Measurements from ENCODE around the gene C12orf60.

Gene C12orf60

DNA sequence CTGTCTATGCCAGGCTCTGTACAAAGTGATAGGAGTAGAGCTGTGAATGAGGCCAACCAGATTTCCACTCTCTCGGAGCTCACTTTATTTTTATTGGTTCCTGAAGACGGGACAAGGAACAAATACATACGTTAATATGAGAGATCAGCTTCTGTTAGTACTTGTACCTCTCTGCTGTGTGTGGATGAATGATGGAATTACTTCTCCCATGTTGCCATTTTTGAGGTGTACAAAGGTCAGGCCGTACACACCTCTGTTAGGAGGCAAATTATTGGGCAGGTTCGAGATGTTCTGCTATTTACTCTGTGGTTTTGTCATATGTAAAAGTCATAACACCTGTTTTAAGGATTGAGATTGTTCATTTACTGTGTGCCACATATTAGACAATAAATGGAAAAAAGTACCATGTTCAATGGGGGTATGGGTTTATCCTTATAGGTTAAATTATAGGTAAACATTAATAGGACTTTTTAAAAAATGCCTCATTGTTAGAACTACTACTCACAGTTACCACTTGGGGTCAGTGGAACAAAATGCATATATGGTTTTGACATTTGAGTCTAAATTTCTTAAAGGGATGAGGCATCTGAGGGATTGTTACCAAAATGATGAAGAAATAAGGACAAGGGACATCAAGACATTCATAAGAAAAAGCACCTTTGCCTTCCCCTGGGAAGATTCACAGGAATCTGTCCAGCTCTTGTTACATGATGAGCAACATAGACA is 27.1 kb upstream of the C12orf60 start:
- DNase-seq (ENCODE audit: low read depth), result no peak

GRCh38 chr12:14777271-14777670 is 26.2 kb upstream of the C12orf60 start:
- no peak for DNase-seq (ENCODE audit: low read depth)

GRCh38 chr12:14779834-14780233 is 23.6 kb upstream of the C12orf60 start:
- DNase-seq (ENCODE audit: low read depth), result no peak

DNA sequence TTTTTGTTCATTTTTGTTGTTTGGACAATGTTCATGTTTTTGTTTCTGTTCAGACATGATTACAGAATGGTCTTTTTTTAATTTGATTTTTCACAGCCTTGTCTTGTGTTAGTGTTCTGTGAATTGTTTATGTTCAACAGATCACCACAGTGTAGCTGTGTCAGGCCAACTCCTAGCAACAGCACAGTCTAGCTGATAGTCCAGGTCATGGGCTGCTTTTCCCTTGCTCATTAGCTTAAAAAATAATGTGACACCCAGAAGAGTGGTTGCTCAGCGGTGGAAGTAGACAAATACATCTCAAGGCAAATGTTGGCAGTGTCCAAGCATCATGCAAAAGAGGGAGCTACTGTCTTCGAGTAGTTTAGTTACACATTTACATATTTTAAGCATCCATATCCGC is 22.6 kb upstream of the C12orf60 start:
- DNase-seq (ENCODE audit: low read depth), result no peak

- no peak for DNase-seq (ENCODE audit: low read depth)
Observed at GRCh38 chr12:14781563-14781962, 21.9 kb upstream of the C12orf60 start.

DNA sequence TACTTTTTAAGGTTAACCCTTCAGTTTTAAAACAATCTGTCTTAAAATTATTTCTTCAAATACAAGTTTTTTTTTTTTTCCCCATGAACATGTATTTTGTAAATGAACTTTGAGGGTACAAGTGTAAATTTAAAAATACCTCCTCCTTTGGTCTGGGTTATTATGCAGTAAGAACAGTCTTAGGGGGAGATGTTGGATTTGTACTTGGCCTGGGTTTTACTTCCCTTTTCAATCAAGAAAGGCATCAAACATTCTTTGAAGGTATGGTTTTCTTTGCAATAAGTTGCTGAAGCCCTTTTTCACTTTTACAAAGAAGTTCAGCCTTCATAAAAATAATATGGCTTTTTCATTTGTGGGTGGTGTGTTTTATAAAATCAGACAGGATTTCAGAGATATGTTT is 20.7 kb upstream of the C12orf60 start:
- no peak for DNase-seq (ENCODE audit: low read depth)

DNA sequence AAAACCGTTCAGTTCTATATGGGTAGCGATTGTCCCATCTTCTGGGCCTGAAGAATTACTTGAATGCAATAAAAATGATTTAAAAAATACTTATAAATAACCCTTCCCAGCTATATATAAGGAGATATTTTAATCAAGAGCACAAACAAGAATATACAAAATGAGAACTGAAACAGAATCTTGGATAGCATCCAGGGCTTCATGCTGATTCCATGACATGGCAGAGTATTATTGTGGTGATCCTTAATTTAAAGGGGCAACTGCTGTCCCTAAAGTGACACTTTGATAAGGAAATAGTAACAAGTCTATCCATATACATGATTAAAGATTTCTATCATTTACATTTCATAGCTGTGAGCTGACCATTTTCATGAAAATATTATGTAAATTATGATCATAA is 19.0 kb upstream of the C12orf60 start:
- no peak for DNase-seq (ENCODE audit: low read depth)

GRCh38 chr12:14785568-14785967 is 17.9 kb upstream of the C12orf60 start:
- DNase-seq (ENCODE audit: low read depth), result no peak

- DNase-seq (ENCODE audit: low read depth), result no peak
Observed at GRCh38 chr12:14795028-14795448, 8.4 kb upstream of the C12orf60 start.

DNA sequence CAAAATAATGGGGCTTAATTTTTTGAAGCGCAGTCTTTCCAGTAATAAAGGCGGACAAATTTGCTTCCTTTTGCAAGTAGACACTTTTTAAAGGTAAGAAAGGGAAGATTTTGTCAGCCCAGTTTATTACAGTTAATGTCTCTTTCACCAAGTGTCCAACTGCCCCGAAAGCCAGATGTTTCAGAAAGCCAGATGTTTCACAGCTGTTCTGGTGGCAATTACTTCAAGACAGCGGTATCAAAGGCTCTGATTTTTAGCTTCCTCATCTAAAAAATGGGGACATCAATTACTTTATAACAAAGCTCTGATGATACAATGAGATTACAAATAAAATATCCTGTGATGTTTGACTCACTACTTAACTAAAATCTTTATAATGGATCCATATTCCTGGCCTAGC is 1.2 kb upstream of the C12orf60 start:
- DNase-seq (ENCODE audit: low read depth), result no peak

- DNase-seq (ENCODE audit: low read depth), result no peak
Observed at GRCh38 chr12:14802721-14803010, 804 bp upstream of the C12orf60 start.

DNA sequence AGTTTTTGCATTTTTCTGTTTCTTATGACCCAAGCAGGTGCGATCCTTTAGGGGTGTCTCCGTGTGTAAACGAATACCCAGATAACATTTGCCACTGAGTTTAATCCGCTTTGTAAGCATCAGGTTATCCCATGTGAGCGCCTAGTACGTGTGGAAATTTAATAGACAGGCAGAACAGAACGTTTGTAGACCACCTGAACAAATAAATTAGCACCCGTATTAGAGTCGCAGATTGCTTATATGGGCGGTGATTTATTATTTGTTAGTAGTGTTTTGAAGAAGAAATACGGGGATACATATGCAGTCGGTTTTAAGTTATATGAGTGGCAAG is 325 bp downstream of the C12orf60 start:
- DNase-seq (ENCODE audit: low read depth), result no peak

GRCh38 chr12:14810167-14810952 is 6.9 kb downstream of the C12orf60 start:
- no peak for DNase-seq (ENCODE audit: low read depth)

DNA sequence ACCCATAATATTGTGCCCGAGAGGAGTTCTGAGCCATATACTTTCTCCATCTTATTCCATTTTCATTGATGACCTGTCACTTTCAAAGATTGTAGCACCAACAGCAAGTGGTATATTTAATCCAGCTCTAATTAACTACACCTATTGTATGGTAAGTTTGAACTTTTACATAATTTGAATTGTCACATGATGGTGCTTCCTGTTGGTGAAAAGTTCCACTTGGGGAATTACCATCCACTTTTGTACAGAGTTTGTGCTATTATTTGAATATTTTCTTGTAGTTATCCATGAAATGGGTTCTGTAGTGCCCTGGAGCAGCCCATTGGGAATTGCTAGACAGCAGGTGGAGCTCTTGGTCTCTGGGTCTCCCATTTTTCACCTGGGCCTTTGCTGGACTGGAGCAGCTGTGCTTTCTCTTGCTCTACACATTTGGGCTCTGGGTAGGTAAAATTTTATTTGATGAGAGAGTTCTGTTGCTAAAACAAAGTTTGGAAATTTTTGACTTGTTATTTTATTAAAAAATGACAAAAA is 7.5 kb downstream of the C12orf60 start:
- DNase-seq (ENCODE audit: low read depth), result no peak

DNA sequence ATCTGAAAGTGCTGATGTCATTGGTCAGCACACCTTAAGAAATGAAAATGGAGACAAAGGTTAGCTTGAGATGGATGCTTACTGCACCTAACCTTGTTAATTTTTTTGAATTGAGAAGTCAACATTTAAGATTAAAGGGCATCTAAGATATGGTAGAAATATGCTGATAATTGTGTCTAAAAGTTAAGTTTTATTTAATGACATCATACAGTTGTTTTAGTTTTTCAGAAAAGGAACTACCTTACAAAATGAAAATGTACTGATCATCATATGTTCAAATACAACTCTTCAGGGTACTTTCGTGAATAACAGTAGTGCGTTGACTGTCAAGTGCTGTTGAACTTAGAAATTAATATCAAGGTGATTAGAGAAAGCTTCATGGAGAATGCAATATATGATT is 8.0 kb downstream of the C12orf60 start:
- DNase-seq (ENCODE audit: low read depth), result no peak

DNA sequence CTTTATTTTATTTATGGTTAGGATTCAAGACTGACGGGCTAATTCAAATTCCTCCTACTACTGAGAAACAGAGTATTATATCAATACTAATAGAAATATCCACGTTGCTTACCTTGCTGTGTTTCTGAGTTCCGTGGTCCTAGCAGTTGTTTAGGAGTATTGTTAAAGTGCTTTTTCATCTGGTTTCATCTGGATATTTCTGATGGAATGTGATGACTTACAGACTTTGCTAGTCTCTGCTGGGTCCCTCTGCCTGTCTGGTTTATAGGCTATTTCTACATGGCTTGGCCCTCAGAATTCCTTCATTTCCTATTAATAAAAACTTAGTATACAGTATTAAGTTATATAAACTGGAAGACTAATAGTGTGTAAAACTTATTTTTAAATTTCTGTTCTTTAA is 10.5 kb downstream of the C12orf60 start, which contains the start of gene SMCO3:
TSS of gene SMCO3 (minus strand) at position 169 of the 400 bp plus-strand sequence. CDS start 7,502 bp downstream, outside the sequence.
- DNase-seq (ENCODE audit: low read depth), result no peak

- DNase-seq (ENCODE audit: low read depth), result no peak
Observed at GRCh38 chr12:14824012-14824634, 20.7 kb downstream of the C12orf60 start.

- no peak for DNase-seq (ENCODE audit: low read depth)
Observed at GRCh38 chr12:14825256-14825655, 21.8 kb downstream of the C12orf60 start.

DNA sequence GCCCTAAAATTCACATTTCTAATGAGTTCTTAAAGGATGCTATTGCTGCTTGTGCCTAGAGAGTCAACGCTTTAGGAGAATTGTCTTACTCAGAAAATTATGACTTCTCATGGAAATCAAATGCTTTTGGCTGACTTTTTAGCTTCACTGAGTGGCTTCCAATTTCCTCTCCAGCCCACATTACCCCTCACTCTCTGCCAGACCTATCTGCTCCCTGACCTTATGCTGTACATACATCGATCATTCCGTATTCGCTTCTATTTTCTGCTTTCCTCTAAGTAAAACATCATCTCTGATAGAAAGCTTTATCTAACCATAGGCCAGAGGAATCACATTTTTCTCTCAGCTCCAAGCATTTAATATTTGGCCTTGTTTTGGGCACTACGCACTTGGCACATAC is 23.0 kb downstream of the C12orf60 start:
- no peak for DNase-seq (ENCODE audit: low read depth)

DNA sequence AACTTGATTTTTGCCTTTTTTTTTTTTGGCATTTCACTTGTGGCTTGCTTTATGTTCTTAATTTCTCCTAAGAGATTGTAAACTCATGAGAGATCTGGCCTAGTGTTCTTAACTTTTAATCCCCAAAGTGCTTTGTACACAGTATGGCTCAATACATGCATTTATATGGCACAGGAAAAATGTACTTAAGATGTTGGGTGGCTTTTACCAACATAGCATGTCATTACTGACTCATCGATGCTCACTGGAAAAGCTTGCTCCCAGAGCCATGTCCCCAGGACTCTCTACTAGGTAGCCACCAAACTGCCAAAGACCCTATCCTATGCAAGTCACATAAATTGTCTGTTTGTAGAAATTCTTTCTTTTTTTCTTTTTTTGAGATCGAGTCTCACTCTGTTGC is 23.6 kb downstream of the C12orf60 start:
- DNase-seq (ENCODE audit: low read depth), result no peak

- DNase-seq (ENCODE audit: low read depth), result no peak
Observed at GRCh38 chr12:14828892-14829291, 25.4 kb downstream of the C12orf60 start.

DNA sequence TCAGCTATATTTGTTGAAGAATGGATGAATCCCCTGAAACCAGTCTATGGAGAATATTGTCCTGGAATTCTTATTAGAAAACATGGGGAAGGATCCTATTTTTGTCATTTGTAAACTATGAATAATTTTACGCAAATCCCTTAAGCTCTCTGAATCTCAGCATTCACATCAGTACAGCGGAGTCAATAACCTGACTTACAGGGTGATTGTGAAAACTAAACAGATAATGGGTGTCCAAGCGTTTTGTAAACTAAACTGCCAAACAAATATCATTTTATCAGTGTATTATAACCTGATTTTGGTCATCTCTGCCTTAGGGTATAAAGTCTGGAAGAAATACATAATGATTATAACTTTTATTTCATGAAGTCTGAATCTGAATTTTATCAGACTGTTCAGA is 29.9 kb downstream of the C12orf60 start:
- no peak for DNase-seq (ENCODE audit: low read depth)

DNA sequence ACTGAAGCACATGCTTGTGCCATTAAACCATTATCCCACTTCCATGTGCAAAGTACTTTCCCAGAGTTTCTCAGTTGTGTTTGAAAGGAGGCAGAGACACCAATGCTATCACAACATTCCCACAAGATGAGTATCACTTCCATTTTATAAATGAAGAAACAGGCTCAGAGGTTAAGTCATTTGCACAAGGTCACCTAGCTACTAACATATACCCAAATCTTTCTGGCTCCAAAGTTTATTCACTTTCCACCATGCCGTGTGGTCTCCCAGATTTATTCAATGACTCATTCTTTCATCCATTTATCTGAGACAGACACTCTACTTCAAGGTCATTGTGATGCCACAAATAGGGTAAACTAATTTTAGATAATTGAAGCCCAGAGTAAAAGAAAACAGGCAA is 30.5 kb downstream of the C12orf60 start:
- no peak for DNase-seq (ENCODE audit: low read depth)

All from stimulated activated CD4-positive, alpha-beta T cell treated with anti-CD3 and anti-CD28 coated beads, Interleukin-2, amount 100 ng/mL, for 4 hours (primary cell).